AG09319 (cell line): ENCODE data around the gene SELE.
"Not testable (repeated sequence)": the region's sequence is repeated elsewhere in the genome, so short reads cannot be mapped to it uniquely, and the experiment has no call there.

ENCODE experiments used
- DNase-seq: peaks from one replicate; pipeline ENCODE4 v3.0.0-alpha.2; 2010; ENCODE audit warnings: low read depth; ENCODE audit errors: extremely low read depth
- CTCF ChIP-seq: IDR thresholded peaks from 2 replicates; pipeline ENCODE4 v1.5.1; 2011; ENCODE audit warnings: low read depth, mild to moderate bottlenecking, inconsistent platforms, low read length, moderate library complexity

The SELE gene

DNA sequence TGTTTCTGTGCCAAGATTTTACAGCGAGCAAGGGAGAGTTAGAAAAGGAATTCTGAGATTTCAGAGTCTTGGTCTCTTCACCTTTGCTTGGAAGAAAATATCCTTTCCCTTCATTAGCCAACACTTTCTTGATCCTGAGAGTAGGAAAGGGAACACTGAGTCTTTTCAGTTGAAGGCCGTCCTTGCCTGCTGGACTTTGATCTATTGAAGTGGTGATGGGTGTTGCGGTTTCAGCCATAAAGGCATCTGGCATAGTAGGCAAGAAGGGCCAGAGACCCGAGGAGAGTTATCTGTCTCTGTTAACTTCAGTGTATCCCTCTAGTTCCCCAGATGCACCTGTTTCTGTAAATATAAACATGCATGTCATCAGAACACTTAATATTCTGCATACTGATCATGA lies 9.7 kb downstream of the SELE start:
- no peak for TF ChIP-seq CTCF
- DNase-seq: no peak

- TF ChIP-seq CTCF: no peak
- no peak for DNase-seq
These were observed 10.1 kb downstream of the SELE start for GRCh38 chr1:169723763-169724162.

- TF ChIP-seq CTCF: no peak
- no peak for DNase-seq
These were observed 11.1 kb downstream of the SELE start for GRCh38 chr1:169722779-169723178.

DNA sequence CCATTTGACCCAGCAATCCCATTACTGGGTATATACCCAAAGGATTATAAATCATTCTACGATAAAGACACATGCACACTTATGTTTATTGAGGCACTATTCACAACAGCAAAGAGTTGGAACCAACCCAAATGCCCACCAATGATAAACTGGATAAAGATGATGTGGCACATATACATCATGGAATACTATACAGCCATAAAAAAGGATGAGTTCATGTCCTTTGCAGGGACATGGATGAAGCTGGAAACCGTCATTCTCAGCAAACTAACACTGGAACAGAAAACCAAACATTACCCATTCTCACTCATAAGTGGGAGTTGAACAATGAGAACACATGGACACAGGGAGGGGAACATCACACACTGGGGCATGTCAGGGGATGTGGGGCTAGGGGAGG lies 18.8 kb downstream of the SELE start:
- not testable (repeated sequence) for DNase-seq

DNA sequence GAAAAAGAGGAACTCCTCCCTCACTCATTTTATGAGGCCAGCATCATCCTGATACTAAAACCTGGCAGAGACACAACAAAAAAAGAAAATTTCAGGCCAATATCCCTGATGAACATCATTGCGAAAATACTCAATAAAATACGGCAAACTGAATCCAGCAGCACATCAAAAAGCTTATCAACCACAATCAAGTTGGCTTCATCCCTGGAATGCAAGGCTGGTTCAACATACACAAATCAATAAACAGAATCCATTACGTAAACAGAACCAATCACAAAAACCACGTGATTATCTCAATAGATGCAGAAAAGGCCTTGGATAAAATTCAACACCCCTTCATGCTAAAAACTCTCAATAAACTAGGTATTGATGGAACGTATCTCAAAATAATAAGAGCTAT lies 20.8 kb downstream of the SELE start:
- DNase-seq: not testable (repeated sequence)

GRCh38 chr1:169712309-169712631 lies 21.6 kb downstream of the SELE start:
- no peak for DNase-seq
- no peak for TF ChIP-seq CTCF

- peak; percentile 19 for DNase-seq
- peak; percentile 87 for TF ChIP-seq CTCF
These were observed 22.2 kb downstream of the SELE start, which contains the start of gene SELL for GRCh38 chr1:169711469-169712308. Gene SELL, minus strand, starts transcription at chr1:169711620. Its CDS starts 122 bp downstream, at chr1:169711498.

- no peak for DNase-seq
- no peak for TF ChIP-seq CTCF
These were observed 25.2 kb downstream of the SELE start for GRCh38 chr1:169708647-169709046.
